HepG2 (cell line): ENCODE results near the gene ARID1A. TPM values are rescaled to one million over a fixed set of nuclear protein-coding genes. Genes with fewer than 3 reads are reported as not detected.

Experiments
- ATAC-seq: fragments of 200-7000 bp; cut with Tn5 transposase; 3 replicates; pipeline ENCODE4 v1.9.1; 2020; ENCODE audit warnings: mild to moderate bottlenecking, moderate library complexity
- BruUV-seq: library from RNA; stranded (reverse); fragments of 400-500 nt; replicated peaks from 2 replicates; lab custom pipeline; 2021; lab: Mats Ljungman, UMichigan
- CTCF ChIA-PET: fragments of 300-600 bp; formaldehyde crosslinking; extraction: SDS; loops from one replicate; lab custom pipeline; 2021; ENCODE audit warnings: low total read pairs, inconsistent platforms, low intra/inter-chr PET ratio; lab: Yijun Ruan, JAX
- POLR2A ChIA-PET: fragments of 350-600 bp; sonication (Branson Sonifier 250); formaldehyde crosslinking; loops from one replicate; lab custom pipeline; 2020; ENCODE audit warnings: antibody characterized with exemption, inconsistent platforms; lab: Yijun Ruan, JAX
- DNase-seq: peaks from one replicate; pipeline ENCODE4 v3.0.0-alpha.2; 2015; ENCODE audit warnings: low spot score
- FAIRE-seq: peaks from 3 replicates; lab custom pipeline; 2011; peaks lifted over from hg19 to GRCh38; lab: Jason Lieb, UNC
- H2AFZ ChIP-seq: one replicate; pipeline ENCODE4 v1.6.1; 2011; ENCODE audit warnings: low read length, inconsistent platforms
- H3K27ac ChIP-seq: fragments of 300-600 bp; 3 replicates; pipeline ENCODE4 v1.8.0; 2011; ENCODE audit warnings: mixed run types, mild to moderate bottlenecking, mixed read lengths, low read length, inconsistent platforms; ENCODE audit not compliant: insufficient read depth; ENCODE audit errors: extremely low read length
- H3K27me3 ChIP-seq, 2 experiments: fragments of 200-600 bp in 1 of 2; 2 replicates in 1 of 2; 3 replicates in 1 of 2; pipeline versions ENCODE4 v1.6.0 to v1.8.0; 2011; ENCODE audit warnings: low read length in 2 of 2, mild to moderate bottlenecking in 2 of 2, moderate library complexity in 2 of 2, inconsistent platforms in 1 of 2; ENCODE audit not compliant: insufficient read depth in 2 of 2, control insufficient read depth in 1 of 2
- H3K36me3 ChIP-seq, 2 experiments: fragments of 200-600 bp in 1 of 2; replicated peaks in 1 of 2; 2 replicates in 1 of 2; 3 replicates in 1 of 2; pipeline versions ENCODE4 v1.5.1 to v1.8.0; 2011; ENCODE audit warnings: low read length in 2 of 2, inconsistent platforms in 1 of 2; ENCODE audit not compliant: insufficient read depth in 2 of 2, control insufficient read depth in 1 of 2
- H3K4me1 ChIP-seq: 2 replicates; pipeline ENCODE4 v1.5.1; 2012; ENCODE audit warnings: low read length, inconsistent platforms; ENCODE audit not compliant: insufficient read depth
- H3K4me2 ChIP-seq: 2 replicates; pipeline ENCODE4 v1.6.0; 2011; ENCODE audit warnings: low read depth, low read length, inconsistent platforms
- H3K4me3 ChIP-seq, 3 experiments: fragments of 200-600 bp in 1 of 3; sonication (generic), shearing (Covaris generic) in 1 of 3; replicated peaks in 1 of 3; 2 replicates each; pipeline ENCODE4 v1.5.1; 2011 to 2016; ENCODE audit warnings: low read length in 3 of 3, inconsistent platforms in 2 of 3, low read depth in 2 of 3, mild to moderate bottlenecking in 2 of 3, control low read depth in 1 of 3, mixed read lengths in 1 of 3; ENCODE audit not compliant: insufficient read depth in 1 of 3
- H3K79me2 ChIP-seq: one replicate; pipeline ENCODE4 v1.6.1; 2011; ENCODE audit warnings: low read length, inconsistent platforms; ENCODE audit not compliant: insufficient read depth
- H3K9ac ChIP-seq: 2 replicates; pipeline ENCODE4 v1.6.0; 2011; ENCODE audit warnings: mild to moderate bottlenecking, low read depth, low read length, inconsistent platforms; ENCODE audit not compliant: insufficient read depth
- H3K9me3 ChIP-seq: 2 replicates; pipeline ENCODE4 v1.5.1; 2012; ENCODE audit warnings: mild to moderate bottlenecking, low read length
- H4K20me1 ChIP-seq: 2 replicates; pipeline ENCODE4 v1.6.0; 2011; ENCODE audit warnings: inconsistent platforms, mild to moderate bottlenecking, low read length, moderate library complexity; ENCODE audit not compliant: insufficient read depth
- ATRX ChIP-seq: sonication (generic); formaldehyde crosslinking; IDR thresholded peaks from 2 replicates; pipeline ENCODE4 v1.4.0; 2020; ENCODE audit warnings: missing genetic modification reagents, borderline replicate concordance
- BRF2 ChIP-seq: sonication (generic); formaldehyde crosslinking; IDR thresholded peaks from 2 replicates; pipeline ENCODE4 v1.8.1; 2022; ENCODE audit warnings: mild to moderate bottlenecking, missing genetic modification reagents
- CHD4 ChIP-seq: fragments of 200-600 bp; sonication (generic); IDR thresholded peaks from 2 replicates; pipeline ENCODE4 v1.7.0; 2017; ENCODE audit warnings: mild to moderate bottlenecking, low read length, borderline replicate concordance
- FLYWCH1 ChIP-seq: sonication (generic); formaldehyde crosslinking; IDR thresholded peaks from 2 replicates; pipeline ENCODE4 v1.8.1; 2023; ENCODE audit warnings: mild to moderate bottlenecking, missing genetic modification reagents
- FOSL1 ChIP-seq: sonication (generic); formaldehyde crosslinking; IDR thresholded peaks from 2 replicates; pipeline ENCODE4 v1.9.0; 2021; ENCODE audit warnings: missing genetic modification reagents, borderline replicate concordance
- GPN1 ChIP-seq: sonication (generic); formaldehyde crosslinking; IDR thresholded peaks from 2 replicates; pipeline ENCODE4 v1.5.1; 2020; ENCODE audit warnings: missing genetic modification reagents, borderline replicate concordance
- HNRNPLL ChIP-seq: fragments of 200-400 bp; formaldehyde crosslinking; IDR thresholded peaks from 2 replicates; pipeline ENCODE4 v1.6.1; 2017; ENCODE audit warnings: mild to moderate bottlenecking, low read depth, low read length; ENCODE audit not compliant: poor library complexity, severe bottlenecking
- HOXA5 ChIP-seq: sonication (generic); formaldehyde crosslinking; IDR thresholded peaks from 2 replicates; pipeline ENCODE4 v1.4.0; 2020; ENCODE audit warnings: missing genetic modification reagents
- KDM1A ChIP-seq: IDR thresholded peaks from 2 replicates; pipeline ENCODE4 v1.6.1; 2016; ENCODE audit warnings: missing compliant biosample characterization
- ZFP62 ChIP-seq: sonication (generic); formaldehyde crosslinking; IDR thresholded peaks from 2 replicates; pipeline ENCODE4 v1.4.0; 2020; ENCODE audit warnings: missing genetic modification reagents
- ZFP91 ChIP-seq: sonication (generic); formaldehyde crosslinking; IDR thresholded peaks from 2 replicates; pipeline ENCODE4 v1.9.0; 2022; ENCODE audit warnings: missing genetic modification reagents, mild to moderate bottlenecking, borderline replicate concordance
- ZNF138 ChIP-seq: sonication (generic); formaldehyde crosslinking; IDR thresholded peaks from 2 replicates; pipeline ENCODE4 v1.5.0; 2020; ENCODE audit warnings: mild to moderate bottlenecking, low read depth, missing genetic modification reagents
- ZNF512 ChIP-seq: sonication (generic); formaldehyde crosslinking; IDR thresholded peaks from 2 replicates; pipeline ENCODE4 v1.4.0; 2020; ENCODE audit warnings: mild to moderate bottlenecking, missing genetic modification reagents
- ZNF550 ChIP-seq: sonication (generic); formaldehyde crosslinking; IDR thresholded peaks from 2 replicates; pipeline ENCODE4 v1.4.0; 2020; ENCODE audit warnings: mild to moderate bottlenecking, missing genetic modification reagents, borderline replicate concordance
- ZNF557 ChIP-seq: sonication (generic); formaldehyde crosslinking; IDR thresholded peaks from 2 replicates; pipeline ENCODE4 v1.4.0; 2020; ENCODE audit warnings: missing genetic modification reagents
- ZNF577 ChIP-seq: sonication (generic); formaldehyde crosslinking; IDR thresholded peaks from 2 replicates; pipeline ENCODE4 v1.4.0; 2020; ENCODE audit warnings: mild to moderate bottlenecking, low read depth, missing genetic modification reagents, borderline replicate concordance
- WGBS: methylation state at CpG from one replicate; pipeline ENCODE4 v1.1.6; 2017; ENCODE audit warnings: low lambda C conversion rate; 5-methylcytosine and 5-hydroxymethylcytosine counted together
- in situ Hi-C: cut with HindIII; loops from 2 replicates; pipeline ENCODE4 v1.10.0; 2017; ENCODE audit warnings: low pct_unique_long_range_greater_than_20kb; ENCODE audit not compliant: extremely low pct_ligation_motif_present
- intact Hi-C: fragments of 100-400 bp; cut with micrococcal nuclease; formaldehyde crosslinking; loops from one replicate; pipeline ENCODE4 v1.10.0; 2022; ENCODE audit not compliant: unreplicated experiment
- polyA plus RNA-seq, 8 experiments: library from polyadenylated mRNA; depleted of rRNA in 3 of 8; stranded (reverse) in 7 of 8; unstranded in 1 of 8; fragments of >200 nt; fragmentation: Illumina TruSeq in 4 of 8; extraction: Trizol in 4 of 8; gene quantifications; 2 replicates each; pipeline versions ENCODE4 v1.2.1 to v1.2.3, GENCODE V29; 2011 to 2016; ENCODE audit warnings: low read depth in 4 of 8, missing spikeins in 1 of 8, mixed read lengths in 1 of 8; ENCODE audit not compliant: insufficient read depth in 1 of 8
- total RNA-seq, 5 experiments: library from RNA; depleted of rRNA; stranded (reverse); fragments of >200 nt; fragmentation: Illumina TruSeq; extraction: Trizol; gene quantifications; 2 replicates each; pipeline ENCODE4 v1.2.3, GENCODE V29; 2016; ENCODE audit warnings: low read depth in 1 of 5

ARID1A gene
- total and polyA plus RNA-seq, 2 of the 13 experiments (the other 11 are each of a cell fraction or from before 2014, with no cell fraction given) = 11.9 to 15.9 TPM

- FAIRE-seq = no peak
- no peak for TF ChIP-seq FOSL1 (CRISPR knock-in tag)
- no peak for TF ChIP-seq ZFP62 (CRISPR knock-in tag)
- no peak for TF ChIP-seq ZNF577 (CRISPR knock-in tag)
- no peak for TF ChIP-seq BRF2 (CRISPR knock-in tag)
- TF ChIP-seq ZNF138 (CRISPR knock-in tag) = no peak
- no peak for TF ChIP-seq ZFP91 (CRISPR knock-in tag)
- TF ChIP-seq KDM1A (CRISPR knock-in tag) = no peak
- TF ChIP-seq CHD4 = no peak
- TF ChIP-seq FLYWCH1 (CRISPR knock-in tag) = no peak
- no peak for TF ChIP-seq ATRX (CRISPR knock-in tag)
- no peak for TF ChIP-seq HNRNPLL
- no peak for TF ChIP-seq ZNF557 (CRISPR knock-in tag)
- TF ChIP-seq HOXA5 (CRISPR knock-in tag) = no peak
- no peak for TF ChIP-seq ZNF550
- TF ChIP-seq GPN1 (CRISPR knock-in tag) = no peak
- TF ChIP-seq ZNF512 (CRISPR knock-in tag) = no peak
These were observed 21.2 kb downstream of the ARID1A start for GRCh38 chr1:26717017-26717491.

More at GRCh38 chr1:26717017-26717491, 21.2 kb downstream of the ARID1A start:
- Histone ChIP-seq H3K9ac (no peak overlapping the region), H3K4me1 (peaks cover 66% of the 10 kb centered on the region), H3K79me2 (peaks cover 93% of the 10 kb centered on the region), H3K27me3 (no peaks in the 10 kb centered on the region), H4K20me1 (peaks cover 12% of the 10 kb centered on the region), H3K36me3 (peaks cover 0 to 8% of the 10 kb centered on the region in 2 experiments; a peak in 4 of 5 replicates), H3K9me3 (no peaks in the 10 kb centered on the region), H2AFZ (no peak overlapping the region), H3K4me2 (no peak overlapping the region), H3K27ac (no peak overlapping the region), H3K4me3 (no peak overlapping the region)
- in situ Hi-C loops = no loop called here
- intact Hi-C loops = no loop called here
- DNase-seq (no peak), ATAC-seq (no peak)
- 93% methylated on average over 2 of the region's 2 CpGs for WGBS
- POLR2A ChIA-PET = no interaction called here
- CTCF ChIA-PET = no interaction called here
- BruUV-seq = no TSS peak
